HepG2 (cell line): ENCODE results near the gene BCAS1. TPM values are rescaled to one million over a fixed set of nuclear protein-coding genes. Genes with fewer than 3 reads are reported as not detected.

Source experiments
- ATAC-seq: fragments of 200-7000 bp; cut with Tn5 transposase; 3 replicates; pipeline ENCODE4 v1.9.1; 2020; ENCODE audit warnings: mild to moderate bottlenecking, moderate library complexity
- BruUV-seq: library from RNA; stranded (reverse); fragments of 400-500 nt; replicated peaks from 2 replicates; lab custom pipeline; 2021; lab: Mats Ljungman, UMichigan
- CTCF ChIA-PET: fragments of 300-600 bp; formaldehyde crosslinking; extraction: SDS; loops from one replicate; lab custom pipeline; 2021; ENCODE audit warnings: low total read pairs, inconsistent platforms, low intra/inter-chr PET ratio; lab: Yijun Ruan, JAX
- POLR2A ChIA-PET: fragments of 350-600 bp; sonication (Branson Sonifier 250); formaldehyde crosslinking; loops from one replicate; lab custom pipeline; 2020; ENCODE audit warnings: antibody characterized with exemption, inconsistent platforms; lab: Yijun Ruan, JAX
- DNase-seq: peaks from one replicate; pipeline ENCODE4 v3.0.0-alpha.2; 2015; ENCODE audit warnings: low spot score
- FAIRE-seq: peaks from 3 replicates; lab custom pipeline; 2011; peaks lifted over from hg19 to GRCh38; lab: Jason Lieb, UNC
- H2AFZ ChIP-seq: one replicate; pipeline ENCODE4 v1.6.1; 2011; ENCODE audit warnings: low read length, inconsistent platforms
- H3K27ac ChIP-seq: fragments of 300-600 bp; 3 replicates; pipeline ENCODE4 v1.8.0; 2011; ENCODE audit warnings: mixed run types, mild to moderate bottlenecking, mixed read lengths, low read length, inconsistent platforms; ENCODE audit not compliant: insufficient read depth; ENCODE audit errors: extremely low read length
- H3K27me3 ChIP-seq, 2 experiments: fragments of 200-600 bp in 1 of 2; 2 replicates in 1 of 2; 3 replicates in 1 of 2; pipeline versions ENCODE4 v1.6.0 to v1.8.0; 2011; ENCODE audit warnings: low read length in 2 of 2, mild to moderate bottlenecking in 2 of 2, moderate library complexity in 2 of 2, inconsistent platforms in 1 of 2; ENCODE audit not compliant: insufficient read depth in 2 of 2, control insufficient read depth in 1 of 2
- H3K36me3 ChIP-seq, 2 experiments: fragments of 200-600 bp in 1 of 2; replicated peaks in 1 of 2; 2 replicates in 1 of 2; 3 replicates in 1 of 2; pipeline versions ENCODE4 v1.5.1 to v1.8.0; 2011; ENCODE audit warnings: low read length in 2 of 2, inconsistent platforms in 1 of 2; ENCODE audit not compliant: insufficient read depth in 2 of 2, control insufficient read depth in 1 of 2
- H3K4me1 ChIP-seq: 2 replicates; pipeline ENCODE4 v1.5.1; 2012; ENCODE audit warnings: low read length, inconsistent platforms; ENCODE audit not compliant: insufficient read depth
- H3K4me2 ChIP-seq: 2 replicates; pipeline ENCODE4 v1.6.0; 2011; ENCODE audit warnings: low read depth, low read length, inconsistent platforms
- H3K4me3 ChIP-seq, 3 experiments: fragments of 200-600 bp in 1 of 3; sonication (generic), shearing (Covaris generic) in 1 of 3; replicated peaks in 1 of 3; 2 replicates each; pipeline ENCODE4 v1.5.1; 2011 to 2016; ENCODE audit warnings: low read length in 3 of 3, inconsistent platforms in 2 of 3, low read depth in 2 of 3, mild to moderate bottlenecking in 2 of 3, control low read depth in 1 of 3, mixed read lengths in 1 of 3; ENCODE audit not compliant: insufficient read depth in 1 of 3
- H3K79me2 ChIP-seq: one replicate; pipeline ENCODE4 v1.6.1; 2011; ENCODE audit warnings: low read length, inconsistent platforms; ENCODE audit not compliant: insufficient read depth
- H3K9ac ChIP-seq: 2 replicates; pipeline ENCODE4 v1.6.0; 2011; ENCODE audit warnings: mild to moderate bottlenecking, low read depth, low read length, inconsistent platforms; ENCODE audit not compliant: insufficient read depth
- H3K9me3 ChIP-seq: 2 replicates; pipeline ENCODE4 v1.5.1; 2012; ENCODE audit warnings: mild to moderate bottlenecking, low read length
- H4K20me1 ChIP-seq: 2 replicates; pipeline ENCODE4 v1.6.0; 2011; ENCODE audit warnings: inconsistent platforms, mild to moderate bottlenecking, low read length, moderate library complexity; ENCODE audit not compliant: insufficient read depth
- AGO1 ChIP-seq: fragments of 200-400 bp; formaldehyde crosslinking; IDR thresholded peaks from 2 replicates; pipeline ENCODE4 v1.6.1; 2017; ENCODE audit warnings: mild to moderate bottlenecking, low read depth, low read length, moderate library complexity; ENCODE audit not compliant: poor library complexity, severe bottlenecking
- DMTF1 ChIP-seq: sonication (generic); formaldehyde crosslinking; IDR thresholded peaks from 2 replicates; pipeline ENCODE4 v1.4.0; 2020; ENCODE audit warnings: mild to moderate bottlenecking, missing genetic modification reagents
- KMT2A ChIP-seq: sonication (generic); formaldehyde crosslinking; IDR thresholded peaks from 2 replicates; pipeline ENCODE4 v1.4.0; 2020; ENCODE audit warnings: missing genetic modification reagents
- PRPF4 ChIP-seq: fragments of 200-400 bp; formaldehyde crosslinking; IDR thresholded peaks from 2 replicates; pipeline ENCODE4 v1.6.1; 2016; ENCODE audit warnings: low read length, low read depth; ENCODE audit not compliant: poor library complexity, severe bottlenecking
- TBL1XR1 ChIP-seq: fragments of 150-350 bp; IDR thresholded peaks from 2 replicates; pipeline ENCODE4 v1.6.1; 2014; ENCODE audit warnings: borderline replicate concordance, low read length; ENCODE audit not compliant: partially characterized antibody
- TBX2 ChIP-seq: sonication (generic); formaldehyde crosslinking; IDR thresholded peaks from 2 replicates; pipeline ENCODE4 v1.5.0; 2020; ENCODE audit warnings: missing genetic modification reagents, mild to moderate bottlenecking, borderline replicate concordance
- TEF ChIP-seq: sonication (generic); formaldehyde crosslinking; IDR thresholded peaks from 2 replicates; pipeline ENCODE4 v1.5.0; 2020; ENCODE audit warnings: missing genetic modification reagents
- TP53 ChIP-seq: sonication (generic); formaldehyde crosslinking; conservative IDR thresholded peaks from 2 replicates; pipeline ENCODE4 v1.4.0; 2020; ENCODE audit warnings: missing genetic modification reagents
- ZKSCAN8 ChIP-seq: IDR thresholded peaks from 2 replicates; pipeline ENCODE4 v1.6.1; 2016; ENCODE audit warnings: borderline replicate concordance, missing genetic modification reagents, missing compliant biosample characterization
- ZNF362 ChIP-seq: sonication (generic); formaldehyde crosslinking; IDR thresholded peaks from 2 replicates; pipeline ENCODE4 v1.4.0; 2020; ENCODE audit warnings: missing genetic modification reagents, mild to moderate bottlenecking, borderline replicate concordance
- ZNF546 ChIP-seq: sonication (generic); formaldehyde crosslinking; conservative IDR thresholded peaks from 2 replicates; pipeline ENCODE4 v1.8.1; 2023; ENCODE audit warnings: mild to moderate bottlenecking, missing genetic modification reagents
- ZNF570 ChIP-seq: sonication (generic); formaldehyde crosslinking; IDR thresholded peaks from 2 replicates; pipeline ENCODE4 v1.4.0; 2020; ENCODE audit warnings: mild to moderate bottlenecking, missing genetic modification reagents, borderline replicate concordance
- ZNF639 ChIP-seq: conservative IDR thresholded peaks from 2 replicates; pipeline ENCODE4 v1.6.1; 2018; ENCODE audit warnings: missing genetic modification reagents
- ZNF652 ChIP-seq: IDR thresholded peaks from 2 replicates; pipeline ENCODE4 v1.6.1; 2016; ENCODE audit warnings: low read depth, borderline replicate concordance
- ZNF703 ChIP-seq: sonication (generic); formaldehyde crosslinking; IDR thresholded peaks from 2 replicates; pipeline ENCODE4 v1.5.1; 2020; ENCODE audit warnings: missing genetic modification reagents, mild to moderate bottlenecking, moderate library complexity, borderline replicate concordance
- ZNF850 ChIP-seq: sonication (generic); formaldehyde crosslinking; conservative IDR thresholded peaks from 2 replicates; pipeline ENCODE4 v1.9.0; 2021; ENCODE audit warnings: mild to moderate bottlenecking, missing genetic modification reagents
- ZNF883 ChIP-seq: sonication (generic); formaldehyde crosslinking; IDR thresholded peaks from 2 replicates; pipeline ENCODE4 v1.5.1; 2020; ENCODE audit warnings: mild to moderate bottlenecking, missing genetic modification reagents; ENCODE audit errors: not compliant biosample characterization
- WGBS: methylation state at CpG from one replicate; pipeline ENCODE4 v1.1.6; 2017; ENCODE audit warnings: low lambda C conversion rate; 5-methylcytosine and 5-hydroxymethylcytosine counted together
- in situ Hi-C: cut with HindIII; loops from 2 replicates; pipeline ENCODE4 v1.10.0; 2017; ENCODE audit warnings: low pct_unique_long_range_greater_than_20kb; ENCODE audit not compliant: extremely low pct_ligation_motif_present
- intact Hi-C: fragments of 100-400 bp; cut with micrococcal nuclease; formaldehyde crosslinking; loops from one replicate; pipeline ENCODE4 v1.10.0; 2022; ENCODE audit not compliant: unreplicated experiment
- polyA plus RNA-seq, 8 experiments: library from polyadenylated mRNA; depleted of rRNA in 3 of 8; stranded (reverse) in 7 of 8; unstranded in 1 of 8; fragments of >200 nt; fragmentation: Illumina TruSeq in 4 of 8; extraction: Trizol in 4 of 8; gene quantifications; 2 replicates each; pipeline versions ENCODE4 v1.2.1 to v1.2.3, GENCODE V29; 2011 to 2016; ENCODE audit warnings: low read depth in 4 of 8, missing spikeins in 1 of 8, mixed read lengths in 1 of 8; ENCODE audit not compliant: insufficient read depth in 1 of 8
- total RNA-seq, 5 experiments: library from RNA; depleted of rRNA; stranded (reverse); fragments of >200 nt; fragmentation: Illumina TruSeq; extraction: Trizol; gene quantifications; 2 replicates each; pipeline ENCODE4 v1.2.3, GENCODE V29; 2016; ENCODE audit warnings: low read depth in 1 of 5

Gene BCAS1
- total and polyA plus RNA-seq, 2 of the 13 experiments (the other 11 are each of a cell fraction or from before 2014, with no cell fraction given) = 0.55 to 0.91 TPM

- TF ChIP-seq PRPF4 = no peak
- TF ChIP-seq ZNF883 (CRISPR knock-in tag) = no peak
- TF ChIP-seq ZNF546 = no peak
Observed at GRCh38 chr20:54051068-54051467, 19.3 kb downstream of the BCAS1 start (continued).

- Histone ChIP-seq H3K27ac (no peak overlapping the region), H3K4me2 (no peak overlapping the region), H3K9me3 (no peaks in the 10 kb centered on the region), H3K27me3 (no peaks in the 10 kb centered on the region), H3K4me1 (no peaks in the 10 kb centered on the region), H4K20me1 (no peaks in the 10 kb centered on the region), H2AFZ (no peak overlapping the region), H3K9ac (no peak overlapping the region), H3K36me3 (no peaks in the 10 kb centered on the region), H3K4me3 (no peak overlapping the region), H3K79me2 (no peaks in the 10 kb centered on the region)
- intact Hi-C loops (no loop called here), in situ Hi-C loops (no loop called here)
- ChIA-PET POLR2A (no interaction called here), CTCF (no interaction called here)
- no TSS peak for BruUV-seq
- 40% methylated on average over 3 of the region's 3 CpGs for WGBS
- no peak for FAIRE-seq
- ATAC-seq = no peak
- DNase-seq = no peak
- TF ChIP-seq ZNF703 (CRISPR knock-in tag) (no peak), ZKSCAN8 (no peak), DMTF1 (no peak), ZNF362 (CRISPR knock-in tag) (no peak), TBL1XR1 (no peak), ZNF639 (CRISPR knock-in tag) (no peak), ZNF850 (no peak), TP53 (CRISPR knock-in tag) (no peak), KMT2A (CRISPR knock-in tag) (no peak), ZNF570 (CRISPR knock-in tag) (no peak), TBX2 (CRISPR knock-in tag) (no peak), ZNF652 (no peak), AGO1 (no peak), TEF (CRISPR knock-in tag) (no peak)
Observed at GRCh38 chr20:54048891-54049545, 21.4 kb downstream of the BCAS1 start.
